Stimulated activated naive CD8-positive, alpha-beta T cell treated with anti-CD3 and anti-CD28 coated beads, Interleukin-15, Interleukin-2, amounts not matched to agents 100 ng/mL and 50 ng/mL, for 24 hours (primary cell): ENCODE measurements around the gene SELENON.

Experiments used
- H3K27ac Mint-ChIP-seq: one replicate; pipeline ENCODE4 v1.8.0; 2021; ENCODE audit warnings: mild to moderate bottlenecking, mixed read lengths
- H3K27me3 Mint-ChIP-seq: one replicate; pipeline ENCODE4 v1.8.0; 2021; ENCODE audit warnings: mixed read lengths
- H3K36me3 Mint-ChIP-seq: one replicate; pipeline ENCODE4 v1.8.0; 2021; ENCODE audit warnings: low read depth, mixed read lengths
- H3K4me1 Mint-ChIP-seq: one replicate; pipeline ENCODE4 v1.8.0; 2021; ENCODE audit warnings: low read depth, mixed read lengths
- H3K4me3 Mint-ChIP-seq: one replicate; pipeline ENCODE4 v1.8.0; 2021; ENCODE audit warnings: mild to moderate bottlenecking, mixed read lengths
- H3K9me3 Mint-ChIP-seq: one replicate; pipeline ENCODE4 v1.8.0; 2021; ENCODE audit warnings: mixed read lengths

The SELENON gene, protein sequence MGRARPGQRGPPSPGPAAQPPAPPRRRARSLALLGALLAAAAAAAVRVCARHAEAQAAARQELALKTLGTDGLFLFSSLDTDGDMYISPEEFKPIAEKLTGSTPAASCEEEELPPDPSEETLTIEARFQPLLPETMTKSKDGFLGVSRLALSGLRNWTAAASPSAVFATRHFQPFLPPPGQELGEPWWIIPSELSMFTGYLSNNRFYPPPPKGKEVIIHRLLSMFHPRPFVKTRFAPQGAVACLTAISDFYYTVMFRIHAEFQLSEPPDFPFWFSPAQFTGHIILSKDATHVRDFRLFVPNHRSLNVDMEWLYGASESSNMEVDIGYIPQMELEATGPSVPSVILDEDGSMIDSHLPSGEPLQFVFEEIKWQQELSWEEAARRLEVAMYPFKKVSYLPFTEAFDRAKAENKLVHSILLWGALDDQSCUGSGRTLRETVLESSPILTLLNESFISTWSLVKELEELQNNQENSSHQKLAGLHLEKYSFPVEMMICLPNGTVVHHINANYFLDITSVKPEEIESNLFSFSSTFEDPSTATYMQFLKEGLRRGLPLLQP

DNA sequence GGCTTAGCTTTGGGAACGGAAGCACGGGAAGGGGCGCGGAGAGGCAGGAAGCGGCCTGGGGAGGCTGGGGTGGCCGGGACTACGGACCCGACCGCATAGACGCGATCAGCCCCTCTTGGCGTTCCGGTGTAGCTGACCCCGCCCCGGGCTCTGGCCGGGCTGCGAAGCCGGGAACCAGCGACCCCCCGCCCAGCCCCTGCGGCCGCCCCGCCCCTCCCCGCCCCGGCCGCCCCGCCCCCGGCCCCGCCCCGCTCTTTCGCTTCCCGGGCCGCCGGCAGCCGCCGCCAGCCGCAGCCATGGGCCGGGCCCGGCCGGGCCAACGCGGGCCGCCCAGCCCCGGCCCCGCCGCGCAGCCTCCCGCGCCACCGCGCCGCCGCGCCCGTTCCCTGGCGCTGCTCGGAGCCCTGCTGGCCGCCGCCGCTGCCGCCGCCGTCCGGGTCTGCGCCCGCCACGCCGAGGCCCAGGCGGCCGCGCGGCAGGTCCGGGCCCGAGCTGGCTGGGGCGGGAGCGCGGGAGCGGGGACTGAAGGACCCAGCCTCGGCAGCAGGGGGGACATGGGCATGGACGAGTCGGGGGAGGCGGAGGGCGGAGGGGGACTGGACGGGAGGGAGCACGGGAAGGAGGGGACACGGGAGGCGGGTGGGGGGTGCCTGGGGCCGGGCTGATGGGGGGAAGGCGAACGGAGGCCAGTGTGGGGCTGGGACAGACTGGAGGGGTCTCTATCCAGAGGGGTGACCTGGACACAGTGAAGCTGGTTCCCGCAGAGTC, at the start of gene SELENON:
TSS of gene SELENON (plus strand) at position 259 of the 768 bp plus-strand sequence. CDS start at position 297, 38 bp downstream.
- Mint-ChIP-seq H3K27ac (no peak within 1 kb of the TSS), H3K36me3 (no peaks in the 10 kb centered on the region), H3K9me3 (no peaks in the 10 kb centered on the region), H3K4me1 (peaks cover 74% of the 10 kb centered on the region), H3K4me3 (peak within 1 kb of the TSS; percentile 78), H3K27me3 (no peaks in the 10 kb centered on the region)

DNA sequence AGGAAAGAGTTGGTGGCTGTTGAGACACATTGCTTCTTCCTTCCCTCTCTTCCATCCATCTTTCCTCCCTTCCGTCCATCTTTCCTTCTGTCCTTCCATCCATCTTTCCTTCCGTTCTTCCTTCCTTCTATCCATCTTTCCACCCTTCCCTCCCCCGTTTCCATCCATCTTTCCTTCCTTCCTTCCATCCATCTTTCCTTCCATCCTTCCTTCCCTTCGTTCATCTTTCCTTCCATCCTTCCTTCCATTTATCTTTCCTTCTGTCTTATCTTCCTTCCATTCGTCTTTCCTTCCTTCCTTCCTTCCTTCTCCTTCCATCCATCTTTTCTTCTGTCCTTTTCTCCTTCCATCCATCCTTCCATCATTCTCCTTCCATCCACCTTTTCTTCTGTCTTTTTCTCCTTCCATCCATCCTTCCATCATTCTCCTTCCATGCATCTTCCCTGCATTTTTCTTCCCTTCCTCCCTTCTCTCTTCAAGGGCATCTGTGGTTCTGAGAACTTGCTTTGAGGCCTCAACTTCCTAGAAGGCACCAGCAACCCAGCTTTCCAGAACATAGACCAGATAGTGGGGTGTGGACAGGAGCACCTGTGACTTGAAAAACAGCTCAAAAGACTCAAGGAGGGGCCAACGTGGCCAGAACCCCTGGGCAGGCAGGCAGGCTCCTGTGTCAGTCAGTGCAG, 48.9 kb upstream of the SELENON start:
- no peaks in the 10 kb centered on the region for H3K9me3 Mint-ChIP-seq
- no peak overlapping the region for H3K4me3 Mint-ChIP-seq
- no peaks in the 10 kb centered on the region for H3K36me3 Mint-ChIP-seq
- H3K4me1 Mint-ChIP-seq: peaks cover 24% of the 10 kb centered on the region
- H3K27me3 Mint-ChIP-seq: no peaks in the 10 kb centered on the region
- H3K27ac Mint-ChIP-seq: no peak overlapping the region

DNA sequence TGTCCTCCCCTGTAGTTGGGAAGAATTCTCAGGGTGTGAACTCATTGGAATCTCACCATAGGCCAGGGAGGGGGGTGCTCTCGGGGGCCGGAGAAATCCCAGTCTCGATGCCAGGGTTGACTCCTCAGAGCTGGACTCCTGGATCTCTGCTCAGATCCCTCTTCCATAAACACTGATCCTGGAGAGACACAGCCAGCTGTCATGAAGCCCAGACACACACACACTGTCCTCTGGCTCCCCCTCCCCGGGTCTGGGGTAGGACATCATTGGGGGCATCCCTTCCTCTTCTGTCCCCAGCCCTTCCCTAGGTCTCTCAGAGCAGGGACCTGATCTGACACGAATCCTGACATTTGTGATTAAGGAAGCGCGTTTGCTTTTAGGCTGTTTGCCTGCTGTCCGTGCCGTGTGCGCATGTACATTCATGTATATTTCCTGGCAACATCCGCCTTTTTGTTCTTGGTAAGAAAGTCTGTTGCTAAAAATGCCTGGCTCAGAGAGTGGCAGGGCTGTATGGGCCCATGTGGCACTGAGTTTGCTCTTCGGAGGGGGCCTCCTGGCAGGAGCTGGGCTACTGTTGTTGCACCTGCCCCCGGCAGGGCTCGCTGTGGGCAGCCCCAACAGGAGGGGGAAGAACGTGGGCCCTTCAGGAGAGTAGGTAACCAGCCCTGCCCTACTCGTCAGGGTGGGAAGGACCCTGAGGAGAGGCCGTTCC, 45.4 kb upstream of the SELENON start:
- H3K4me3 Mint-ChIP-seq: no peak overlapping the region
- H3K36me3 Mint-ChIP-seq: no peaks in the 10 kb centered on the region
- H3K27ac Mint-ChIP-seq: no peak overlapping the region
- peaks cover 33% of the 10 kb centered on the region for H3K4me1 Mint-ChIP-seq
- H3K27me3 Mint-ChIP-seq: no peaks in the 10 kb centered on the region
- H3K9me3 Mint-ChIP-seq: no peaks in the 10 kb centered on the region

DNA sequence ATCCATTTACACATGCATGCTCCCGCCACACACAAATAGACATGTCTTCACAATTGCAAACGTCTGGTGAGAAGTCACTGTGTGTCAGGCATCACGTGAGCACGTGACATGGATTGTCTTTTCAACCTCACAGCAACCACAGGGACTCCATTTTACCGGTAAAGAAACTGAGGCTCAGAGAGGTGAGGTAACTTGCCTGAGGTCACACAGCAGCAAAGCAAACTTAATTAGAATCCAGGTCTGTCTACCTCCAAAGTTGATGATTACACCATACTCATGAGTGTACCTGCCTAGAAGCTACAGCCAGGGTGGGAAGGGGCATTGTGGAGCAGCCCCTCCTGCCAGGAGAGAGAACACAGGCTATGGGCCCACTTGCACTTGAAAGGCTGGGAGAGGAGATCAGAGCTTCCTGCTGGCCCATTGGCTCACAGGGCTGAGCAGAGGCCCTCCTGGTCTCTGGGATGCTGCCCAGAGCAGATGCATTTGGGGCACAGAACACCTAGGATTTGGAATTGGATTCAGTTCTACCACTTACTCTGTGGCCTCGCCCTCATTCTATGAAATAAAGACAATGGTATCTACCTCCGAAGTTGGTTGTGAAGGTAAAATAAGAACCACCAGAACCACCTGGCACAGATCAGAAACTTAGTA, 44.4 kb upstream of the SELENON start:
- Mint-ChIP-seq H3K4me1 (peaks cover 33% of the 10 kb centered on the region), H3K9me3 (no peaks in the 10 kb centered on the region), H3K4me3 (no peak overlapping the region), H3K36me3 (no peaks in the 10 kb centered on the region), H3K27ac (no peak overlapping the region), H3K27me3 (no peaks in the 10 kb centered on the region)

DNA sequence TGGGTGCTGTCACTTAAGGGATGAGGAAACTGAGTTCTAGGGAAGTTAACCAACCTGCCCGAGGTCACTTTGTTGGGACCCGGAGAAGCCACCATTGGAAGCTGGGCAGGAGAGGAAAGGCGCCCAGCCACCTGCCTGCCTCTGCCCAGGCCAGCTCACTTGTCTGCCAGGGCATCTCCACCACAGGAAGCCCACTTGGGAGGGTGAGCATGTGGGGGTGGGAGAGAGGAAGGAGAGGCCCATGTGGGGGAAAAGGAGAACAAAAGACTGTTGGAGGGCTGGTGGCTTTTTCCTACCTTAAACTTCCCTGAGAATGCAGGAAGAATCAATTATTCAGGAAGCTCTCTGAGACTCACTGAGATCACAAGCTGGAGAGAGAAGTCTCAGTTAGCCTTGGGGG, 43.8 kb upstream of the SELENON start:
- Mint-ChIP-seq H3K27ac (no peak overlapping the region), H3K27me3 (no peaks in the 10 kb centered on the region), H3K9me3 (no peaks in the 10 kb centered on the region), H3K4me3 (no peak overlapping the region), H3K4me1 (peaks cover 33% of the 10 kb centered on the region), H3K36me3 (no peaks in the 10 kb centered on the region)

DNA sequence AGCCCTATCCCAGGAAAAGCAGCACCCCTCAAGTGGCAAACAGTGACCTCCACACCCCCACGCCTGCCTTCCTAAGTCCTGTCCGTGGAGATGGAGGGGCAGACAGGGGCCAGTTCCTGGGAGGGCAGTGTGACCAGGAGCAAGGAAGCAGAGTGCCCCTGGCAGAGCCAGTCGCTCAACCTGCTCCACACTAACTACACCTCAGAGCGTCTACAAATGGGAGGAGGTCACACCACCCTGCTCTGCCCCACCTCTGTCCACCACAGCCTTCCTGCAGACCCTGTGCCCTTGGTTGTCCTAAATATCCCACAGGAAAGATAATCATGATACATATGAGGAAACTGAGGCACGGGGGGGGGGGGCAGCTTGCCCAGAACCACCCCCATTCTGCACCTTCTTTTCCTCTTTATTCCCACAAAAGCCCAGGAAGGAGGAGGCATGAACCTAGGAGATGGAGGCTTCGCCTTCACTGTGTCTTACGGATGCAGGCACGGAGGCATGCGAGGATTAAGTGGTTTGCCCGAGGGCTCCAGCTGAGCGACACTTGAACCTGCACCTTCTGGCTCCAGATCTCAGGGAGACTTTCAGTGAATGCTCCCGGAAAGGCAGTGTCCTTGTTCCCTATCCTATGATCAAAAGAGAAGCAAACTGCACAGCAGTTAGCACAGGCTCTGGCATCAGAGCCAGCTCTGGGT, 42.7 kb upstream of the SELENON start:
- Mint-ChIP-seq H3K4me1 (peaks cover 33% of the 10 kb centered on the region), H3K9me3 (no peaks in the 10 kb centered on the region), H3K27me3 (no peaks in the 10 kb centered on the region), H3K36me3 (no peaks in the 10 kb centered on the region), H3K27ac (no peak overlapping the region), H3K4me3 (no peak overlapping the region)

DNA sequence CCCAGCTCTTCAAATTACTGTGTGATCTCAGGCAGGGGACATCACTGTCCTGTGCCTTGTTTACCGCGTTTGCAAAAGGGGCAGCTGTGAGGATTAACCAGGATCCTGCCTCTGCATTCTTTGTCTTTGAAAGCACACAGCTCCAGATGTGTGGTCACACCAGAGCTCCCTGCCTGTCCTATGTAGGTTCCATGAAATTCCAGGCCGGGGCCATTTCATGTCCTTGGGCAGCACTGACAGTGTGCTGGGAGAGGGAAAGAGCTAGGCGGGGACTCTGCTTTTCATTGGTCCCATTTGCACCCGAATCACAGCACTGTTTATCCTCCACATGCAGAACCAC, 42.2 kb upstream of the SELENON start:
- Mint-ChIP-seq H3K9me3 (no peaks in the 10 kb centered on the region), H3K4me1 (peaks cover 33% of the 10 kb centered on the region), H3K4me3 (no peak overlapping the region), H3K27ac (no peak overlapping the region), H3K36me3 (no peaks in the 10 kb centered on the region), H3K27me3 (no peaks in the 10 kb centered on the region)

DNA sequence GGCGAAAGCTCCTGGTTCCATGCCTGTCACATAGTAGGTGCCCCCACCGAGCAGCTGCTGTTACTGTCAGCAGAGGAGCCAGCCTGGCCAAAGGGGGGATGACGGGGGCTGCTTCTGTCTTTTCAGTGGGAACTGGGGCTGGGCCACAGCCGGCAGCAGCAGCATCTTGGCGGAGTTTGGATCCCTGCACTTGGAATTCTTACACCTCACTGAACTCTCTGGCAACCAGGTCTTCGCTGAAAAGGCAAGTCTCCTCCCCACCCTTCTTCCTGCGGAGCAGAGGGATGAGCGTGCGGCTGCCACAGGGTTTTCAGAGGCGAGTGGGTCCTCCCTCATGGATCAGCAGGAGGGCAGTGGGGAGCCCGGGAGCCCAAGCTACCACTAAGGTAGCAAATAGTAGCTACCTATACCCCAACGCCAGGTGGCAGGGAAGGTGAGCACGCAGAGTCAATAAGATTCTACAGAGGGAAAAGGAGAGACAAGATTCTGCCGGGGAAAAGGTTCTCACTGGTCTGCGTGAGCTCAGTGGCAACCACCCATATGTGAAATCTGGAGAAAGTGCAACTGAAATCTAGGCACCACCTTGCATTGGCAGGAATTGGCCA, 41.4 kb upstream of the SELENON start:
- Mint-ChIP-seq H3K27ac (no peak overlapping the region), H3K4me3 (no peak overlapping the region), H3K36me3 (no peaks in the 10 kb centered on the region), H3K4me1 (peaks cover 29% of the 10 kb centered on the region), H3K9me3 (no peaks in the 10 kb centered on the region), H3K27me3 (no peaks in the 10 kb centered on the region)

DNA sequence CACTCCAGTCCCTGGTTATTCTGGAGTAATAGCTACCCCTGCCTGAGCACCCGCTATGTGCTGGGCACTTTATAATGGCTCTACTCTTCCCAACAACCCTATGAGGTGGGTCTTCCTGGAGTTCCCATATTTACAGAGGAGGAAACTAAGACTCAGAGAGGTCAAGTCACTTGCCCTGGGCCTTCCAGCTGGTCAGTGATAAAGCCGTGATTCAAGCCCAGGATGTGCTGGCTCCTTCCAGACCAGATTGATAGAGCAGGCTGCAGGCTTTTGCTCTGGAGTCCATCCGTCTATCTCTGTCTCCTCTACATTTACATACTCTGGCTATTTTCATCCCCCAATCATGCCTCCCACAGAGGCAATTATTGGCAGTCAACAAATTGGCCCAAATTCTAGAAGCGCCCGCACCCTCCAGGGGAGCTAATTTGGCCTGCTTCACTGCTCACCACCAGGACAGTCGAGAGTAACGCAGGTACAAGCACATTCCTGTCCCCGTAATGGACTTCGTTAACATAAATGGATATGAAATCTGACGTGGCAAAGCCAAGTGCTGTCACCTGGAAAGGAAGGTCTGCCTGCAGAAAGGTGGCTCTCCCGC, 39.8 kb upstream of the SELENON start:
- no peaks in the 10 kb centered on the region for H3K9me3 Mint-ChIP-seq
- no peak overlapping the region for H3K4me3 Mint-ChIP-seq

DNA sequence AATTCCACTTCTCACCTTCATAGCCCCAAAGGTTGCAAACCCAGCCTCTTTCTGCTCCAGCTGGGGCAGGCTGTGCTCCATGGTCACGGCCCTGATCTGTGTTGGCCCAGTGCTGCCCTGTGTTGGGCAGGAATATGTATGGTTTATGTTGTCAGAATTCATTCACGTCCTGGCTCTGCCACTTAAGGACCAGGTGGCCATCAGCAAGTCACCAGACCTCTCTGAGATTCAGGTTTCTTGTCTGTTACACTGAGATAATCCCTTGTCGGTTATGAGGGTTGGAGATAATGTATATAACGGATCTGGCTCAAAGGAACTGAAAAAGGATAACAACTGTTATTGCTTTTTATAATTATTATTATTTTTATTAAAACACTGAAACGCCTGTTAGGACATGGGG, 39.1 kb upstream of the SELENON start:
- no peaks in the 10 kb centered on the region for H3K9me3 Mint-ChIP-seq
- no peak overlapping the region for H3K27ac Mint-ChIP-seq
- no peaks in the 10 kb centered on the region for H3K27me3 Mint-ChIP-seq
- H3K36me3 Mint-ChIP-seq: no peaks in the 10 kb centered on the region
- no peak overlapping the region for H3K4me3 Mint-ChIP-seq
- peaks cover 20% of the 10 kb centered on the region for H3K4me1 Mint-ChIP-seq

More for the DNA sequence above, 39.8 kb upstream of the SELENON start:
- H3K27me3 Mint-ChIP-seq: no peaks in the 10 kb centered on the region
- H3K4me1 Mint-ChIP-seq: peaks cover 20% of the 10 kb centered on the region
- no peaks in the 10 kb centered on the region for H3K36me3 Mint-ChIP-seq
- no peak overlapping the region for H3K27ac Mint-ChIP-seq

DNA sequence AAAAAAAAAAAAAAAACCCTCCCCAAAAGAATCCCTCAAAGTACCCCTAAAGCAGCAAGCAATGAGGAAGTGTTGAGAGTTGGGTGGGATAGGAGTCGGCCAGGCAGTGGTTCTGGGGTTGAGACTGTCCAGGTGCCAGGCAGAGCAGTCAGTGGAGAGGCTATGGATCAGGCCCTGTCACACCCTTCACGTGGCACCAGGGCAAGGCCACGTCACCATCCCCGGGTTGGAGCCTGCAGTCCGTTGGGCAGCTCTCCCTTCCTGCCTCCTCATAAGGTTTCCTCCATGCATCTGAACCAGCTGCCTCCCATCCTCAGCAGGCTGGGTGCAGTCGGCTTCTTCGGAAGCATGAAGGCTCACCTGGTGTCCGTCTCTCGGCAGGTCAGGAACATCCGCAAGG, 36.5 kb upstream of the SELENON start:
- no peak overlapping the region for H3K4me3 Mint-ChIP-seq
- peaks cover 19% of the 10 kb centered on the region for H3K4me1 Mint-ChIP-seq
- no peaks in the 10 kb centered on the region for H3K36me3 Mint-ChIP-seq
- H3K27me3 Mint-ChIP-seq: no peaks in the 10 kb centered on the region
- no peaks in the 10 kb centered on the region for H3K9me3 Mint-ChIP-seq
- H3K27ac Mint-ChIP-seq: no peak overlapping the region

DNA sequence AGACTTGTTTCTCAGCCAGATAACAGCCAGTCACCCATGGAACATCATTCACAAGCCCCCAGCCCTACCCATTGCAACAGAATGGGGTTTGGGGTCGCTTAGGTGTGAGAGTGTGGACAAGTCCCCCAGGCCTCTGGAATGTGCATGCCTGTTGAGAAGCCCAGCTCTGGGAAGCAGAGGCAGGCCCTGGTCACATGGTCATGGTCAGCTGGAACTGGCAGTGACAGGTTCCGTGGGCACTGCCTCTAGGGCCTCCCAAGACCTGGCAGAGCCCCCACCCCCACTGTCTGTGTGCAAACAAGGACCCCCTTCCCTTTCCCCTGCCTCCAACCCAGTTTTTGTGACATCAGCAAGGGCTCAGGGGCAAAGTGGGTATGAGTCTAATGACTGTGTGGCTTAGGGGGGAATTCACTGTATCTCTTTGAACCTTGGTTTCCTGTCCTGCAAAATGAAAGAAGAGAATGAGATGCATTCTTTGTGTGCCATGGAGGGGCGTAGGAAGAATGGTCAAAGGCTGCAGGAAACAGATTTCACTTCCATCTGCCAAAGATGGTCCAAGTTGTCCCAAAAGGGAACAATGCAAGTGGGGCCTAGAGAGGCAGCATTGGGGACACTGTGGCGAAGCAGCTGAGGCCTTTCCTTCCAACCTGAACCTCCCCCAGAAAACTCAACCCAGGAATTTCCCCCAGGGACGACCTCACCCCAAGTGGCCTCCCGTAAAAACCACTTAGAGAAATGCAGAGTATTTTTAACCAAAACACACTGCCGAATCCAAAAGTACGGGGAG, 34.7 kb upstream of the SELENON start:
- Mint-ChIP-seq H3K4me3 (no peak overlapping the region), H3K4me1 (peaks cover 23% of the 10 kb centered on the region), H3K27ac (peak overlapping the region; percentile 11), H3K9me3 (no peaks in the 10 kb centered on the region), H3K27me3 (peaks cover 3% of the 10 kb centered on the region), H3K36me3 (no peaks in the 10 kb centered on the region)
